Skin of body (tissue), 2 donors: ENCODE results near the gene RRP1. TPM values are rescaled to one million over a fixed set of nuclear protein-coding genes. Genes with fewer than 3 reads are reported as not detected.

Experiments
- DNase-seq: peaks from one replicate; lab custom pipeline; 2025; lab: John Stamatoyannopoulos, UW
- total RNA-seq: library from RNA; depleted of rRNA; stranded (reverse); fragments of >200 nt; gene quantifications from one replicate; pipeline ENCODE4 v1.2.3, GENCODE V29; 2014

The RRP1 gene
- total RNA-seq, 1 donor from 2014 or later: 17.8 TPM

GRCh38 chr21:43775795-43776430 is 13.5 kb upstream of the RRP1 start, which contains the start of gene CSTB:
Gene CSTB (minus strand): TSS chr21:43776308. CDS start chr21:43776269, 39 bp downstream.
- DNase-seq: peak; percentile 39

GRCh38 chr21:43777953-43778352 is 11.4 kb upstream of the RRP1 start:
- DNase-seq: no peak

GRCh38 chr21:43778469-43779335 is 10.7 kb upstream of the RRP1 start:
- DNase-seq: no peak

- DNase-seq: no peak
Observed at GRCh38 chr21:43779660-43780059, 9.7 kb upstream of the RRP1 start.

GRCh38 chr21:43781846-43782245 is 7.5 kb upstream of the RRP1 start:
- no peak for DNase-seq

- no peak for DNase-seq
Observed at GRCh38 chr21:43782431-43783097, 6.8 kb upstream of the RRP1 start.

GRCh38 chr21:43783098-43783700 is 6.2 kb upstream of the RRP1 start:
- DNase-seq: no peak

- no peak for DNase-seq
Observed at GRCh38 chr21:43785134-43785533, 4.2 kb upstream of the RRP1 start.

- DNase-seq: no peak
Observed at GRCh38 chr21:43786300-43786806, 3.0 kb upstream of the RRP1 start.

GRCh38 chr21:43786807-43787440 is 2.5 kb upstream of the RRP1 start:
- DNase-seq: no peak

GRCh38 chr21:43790010-43790524 is 690 bp downstream of the RRP1 start:
- DNase-seq: no peak

- no peak for DNase-seq
Observed at GRCh38 chr21:43792406-43792805, 3.0 kb downstream of the RRP1 start.

- no peak for DNase-seq
Observed at GRCh38 chr21:43793243-43793642, 3.9 kb downstream of the RRP1 start.

- no peak for DNase-seq
Observed at GRCh38 chr21:43794311-43794710, 4.9 kb downstream of the RRP1 start.

GRCh38 chr21:43794857-43795256 is 5.5 kb downstream of the RRP1 start:
- no peak for DNase-seq

GRCh38 chr21:43797415-43797814 is 8.0 kb downstream of the RRP1 start:
- DNase-seq: no peak

- no peak for DNase-seq
Observed at GRCh38 chr21:43797925-43798715, 8.7 kb downstream of the RRP1 start.

GRCh38 chr21:43799301-43799840 is 10.0 kb downstream of the RRP1 start:
- no peak for DNase-seq

GRCh38 chr21:43800124-43800523 is 10.7 kb downstream of the RRP1 start:
- no peak for DNase-seq

GRCh38 chr21:43800566-43800965 is 11.2 kb downstream of the RRP1 start:
- no peak for DNase-seq
